Measurements from ENCODE around the gene SNAP25.

Gene SNAP25

GRCh38 chr20:10338426-10339180 is 120.0 kb downstream of the SNAP25 start:
- DNase-seq, result no peak

GRCh38 chr20:10339609-10340008 is 121.0 kb downstream of the SNAP25 start:
- DNase-seq, result no peak

GRCh38 chr20:10342152-10342551 is 123.5 kb downstream of the SNAP25 start:
- DNase-seq, result no peak

- no peak for DNase-seq
These were observed 126.3 kb downstream of the SNAP25 start for GRCh38 chr20:10344953-10345352.

GRCh38 chr20:10347086-10347880 is 128.7 kb downstream of the SNAP25 start:
- no peak for DNase-seq

GRCh38 chr20:10349118-10349517 is 130.5 kb downstream of the SNAP25 start:
- no peak for DNase-seq

- no peak for DNase-seq
These were observed 131.7 kb downstream of the SNAP25 start for GRCh38 chr20:10350188-10350842.

- DNase-seq, result no peak
These were observed 134.5 kb downstream of the SNAP25 start for GRCh38 chr20:10352934-10353824.

- no peak for DNase-seq
These were observed 138.0 kb downstream of the SNAP25 start for GRCh38 chr20:10356628-10357027.
